Measurements from ENCODE around the gene IL15.
"Not testable (repeated sequence)": the region's sequence is repeated elsewhere in the genome, so short reads cannot be mapped to it uniquely, and the experiment has no call there.

Gene IL15

GRCh38 chr4:141705747-141706377, 69.5 kb downstream of the IL15 start:
- no peak for DNase-seq

- DNase-seq = no peak
These were observed 70.1 kb downstream of the IL15 start for GRCh38 chr4:141706445-141706844.

GRCh38 chr4:141711211-141711610, 74.8 kb downstream of the IL15 start:
- DNase-seq = no peak

- DNase-seq = no peak
These were observed 76.8 kb downstream of the IL15 start for GRCh38 chr4:141713185-141713584.

- no peak for DNase-seq
These were observed 77.5 kb downstream of the IL15 start for GRCh38 chr4:141713771-141714445.

GRCh38 chr4:141719585-141719984, 83.2 kb downstream of the IL15 start:
- no peak for DNase-seq

- no peak for DNase-seq
These were observed 84.8 kb downstream of the IL15 start for GRCh38 chr4:141721174-141721573.

GRCh38 chr4:141724646-141725045, 88.3 kb downstream of the IL15 start:
- DNase-seq = peak; percentile 1

- DNase-seq = no peak
These were observed 91.0 kb downstream of the IL15 start for GRCh38 chr4:141727420-141727819.

- DNase-seq = no peak
These were observed 94.4 kb downstream of the IL15 start for GRCh38 chr4:141730805-141731204.

GRCh38 chr4:141731481-141731880, 95.1 kb downstream of the IL15 start:
- DNase-seq = no peak

- DNase-seq = no peak
These were observed 103.3 kb downstream of the IL15 start for GRCh38 chr4:141739636-141740035.

- no peak for DNase-seq
These were observed 109.6 kb downstream of the IL15 start for GRCh38 chr4:141746026-141746425.

GRCh38 chr4:141751806-141752205, 115.4 kb downstream of the IL15 start:
- DNase-seq = not testable (repeated sequence)

GRCh38 chr4:141757287-141757686, 120.9 kb downstream of the IL15 start:
- DNase-seq = no peak

- no peak for DNase-seq
These were observed 123.5 kb downstream of the IL15 start for GRCh38 chr4:141759796-141760425.

GRCh38 chr4:141761926-141762325, 125.5 kb downstream of the IL15 start:
- no peak for DNase-seq

GRCh38 chr4:141763374-141763773, 127.0 kb downstream of the IL15 start:
- DNase-seq = no peak

GRCh38 chr4:141768954-141769353, 132.6 kb downstream of the IL15 start:
- DNase-seq = no peak

- no peak for DNase-seq
These were observed 135.8 kb downstream of the IL15 start for GRCh38 chr4:141771889-141772830.

- DNase-seq = no peak
These were observed 136.5 kb downstream of the IL15 start for GRCh38 chr4:141772838-141773237.

GRCh38 chr4:141782205-141782604, 145.8 kb downstream of the IL15 start:
- no peak for DNase-seq

All from NCI-H2081 treated with DMSO at 0.1 percent for 48 hours (cell line).